ENCODE measurements around the gene MYO7B. TPM values are rescaled to one million over a fixed set of nuclear protein-coding genes. Genes with fewer than 3 reads are reported as not detected.

MYO7B gene
- total and polyA plus RNA-seq, 9 of the 15 experiments (the other 6 are each of a cell fraction or from before 2014, with no cell fraction given): 0.08 TPM; not detected in 8

DNA sequence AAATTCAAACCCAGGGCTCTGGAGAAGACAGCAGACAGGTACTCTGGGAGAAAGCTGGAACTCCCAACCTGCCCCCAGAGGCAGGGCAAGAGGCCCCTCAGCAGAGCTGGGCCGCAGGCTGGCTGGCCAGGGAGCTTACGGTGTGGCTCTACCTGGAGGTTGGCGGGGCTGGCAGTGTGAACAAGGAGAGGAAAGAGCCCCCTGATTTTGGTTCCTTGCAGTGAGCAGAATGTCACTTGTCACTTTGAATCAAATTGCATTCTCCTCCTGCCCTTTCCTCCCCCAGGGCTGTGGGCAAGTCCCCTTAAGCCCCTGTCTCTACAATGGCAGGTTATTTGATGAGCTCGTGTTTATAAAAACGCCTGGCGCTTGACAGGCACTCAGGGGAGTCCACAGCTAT is 32.6 kb downstream of the MYO7B start:
- peaks cover 7% of the 10 kb centered on the region; the same call in 1 of the 2 replicates for H4K20me1 ChIP-seq (replicated peaks; ENCODE audit: control insufficient read depth, insufficient read depth, low read length)
- 0 out of 5 replicates have a peak, but pooled peaks cover 0 to 3% of the 10 kb centered on the region in 2 experiments for H3K4me1 ChIP-seq (replicated peaks in 1 of 2; ENCODE audit: control insufficient read depth in 2 of 2, insufficient read depth in 2 of 2, low read length in 2 of 2)
- H3K79me2 ChIP-seq (ENCODE audit: control insufficient read depth, insufficient read depth, low read length): no peaks in the 10 kb centered on the region
- H3K27me3 ChIP-seq (ENCODE audit: control insufficient read depth in 2 of 2, insufficient read depth in 2 of 2, low read length in 2 of 2): peaks cover 53 to 90% of the 10 kb centered on the region in 2 experiments
- ChIA-PET POLR2A (interaction anchor here (0.6 to 1.5 kb wide), 3 partner anchors 11 to 64 kb away, joined by 3 to 4 read pairs (median 4); partner anchors contain the start of gene IWS1), CTCF (ENCODE audit: low intra/inter-chr PET ratio) (no interaction called here)
- ATAC-seq (no peak), DNase-seq (ENCODE audit: extremely low read depth in 1 of 4, low spot score in 3 of 4) (no peak), FAIRE-seq (no peak)
- H3K4me3 ChIP-seq: no peak overlapping the region
- H3K9me3 ChIP-seq (replicated peaks; ENCODE audit: control insufficient read depth, insufficient read depth, low read depth, low read length): no peaks in the 10 kb centered on the region
- no peaks in the 10 kb centered on the region for H3K36me3 ChIP-seq (ENCODE audit: control insufficient read depth, insufficient read depth, low read length)
- H3K27ac ChIP-seq (ENCODE audit: extremely low read depth, low read depth, low read length): no peak overlapping the region
- in situ Hi-C loops (cut with MboI): no loop called here
- H2AFZ ChIP-seq (ENCODE audit: low read depth, low read length): no peak overlapping the region
- no peaks in the 10 kb centered on the region for H3K9me1 ChIP-seq (ENCODE audit: control insufficient read depth, insufficient read depth, low read length)
- no peak for TF ChIP-seq MED1 (CRISPR knock-in tag; IDR thresholded peaks at IDR 0.05; ENCODE audit: borderline replicate concordance)
- no peak for TF ChIP-seq ZKSCAN1 (IDR thresholded peaks at IDR 0.05; ENCODE audit: low read depth, low read length)
- no peak for TF ChIP-seq ZNF445 (CRISPR knock-in tag; IDR thresholded peaks at IDR 0.05; ENCODE audit: low read depth)
- TF ChIP-seq, protein P1, sequence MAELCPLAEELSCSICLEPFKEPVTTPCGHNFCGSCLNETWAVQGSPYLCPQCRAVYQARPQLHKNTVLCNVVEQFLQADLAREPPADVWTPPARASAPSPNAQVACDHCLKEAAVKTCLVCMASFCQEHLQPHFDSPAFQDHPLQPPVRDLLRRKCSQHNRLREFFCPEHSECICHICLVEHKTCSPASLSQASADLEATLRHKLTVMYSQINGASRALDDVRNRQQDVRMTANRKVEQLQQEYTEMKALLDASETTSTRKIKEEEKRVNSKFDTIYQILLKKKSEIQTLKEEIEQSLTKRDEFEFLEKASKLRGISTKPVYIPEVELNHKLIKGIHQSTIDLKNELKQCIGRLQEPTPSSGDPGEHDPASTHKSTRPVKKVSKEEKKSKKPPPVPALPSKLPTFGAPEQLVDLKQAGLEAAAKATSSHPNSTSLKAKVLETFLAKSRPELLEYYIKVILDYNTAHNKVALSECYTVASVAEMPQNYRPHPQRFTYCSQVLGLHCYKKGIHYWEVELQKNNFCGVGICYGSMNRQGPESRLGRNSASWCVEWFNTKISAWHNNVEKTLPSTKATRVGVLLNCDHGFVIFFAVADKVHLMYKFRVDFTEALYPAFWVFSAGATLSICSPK (IDR thresholded peaks at IDR 0.05; ENCODE audit: borderline replicate concordance): no peak
- TF ChIP-seq, protein P2, sequence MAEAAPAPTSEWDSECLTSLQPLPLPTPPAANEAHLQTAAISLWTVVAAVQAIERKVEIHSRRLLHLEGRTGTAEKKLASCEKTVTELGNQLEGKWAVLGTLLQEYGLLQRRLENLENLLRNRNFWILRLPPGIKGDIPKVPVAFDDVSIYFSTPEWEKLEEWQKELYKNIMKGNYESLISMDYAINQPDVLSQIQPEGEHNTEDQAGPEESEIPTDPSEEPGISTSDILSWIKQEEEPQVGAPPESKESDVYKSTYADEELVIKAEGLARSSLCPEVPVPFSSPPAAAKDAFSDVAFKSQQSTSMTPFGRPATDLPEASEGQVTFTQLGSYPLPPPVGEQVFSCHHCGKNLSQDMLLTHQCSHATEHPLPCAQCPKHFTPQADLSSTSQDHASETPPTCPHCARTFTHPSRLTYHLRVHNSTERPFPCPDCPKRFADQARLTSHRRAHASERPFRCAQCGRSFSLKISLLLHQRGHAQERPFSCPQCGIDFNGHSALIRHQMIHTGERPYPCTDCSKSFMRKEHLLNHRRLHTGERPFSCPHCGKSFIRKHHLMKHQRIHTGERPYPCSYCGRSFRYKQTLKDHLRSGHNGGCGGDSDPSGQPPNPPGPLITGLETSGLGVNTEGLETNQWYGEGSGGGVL (CRISPR knock-in tag; IDR thresholded peaks at IDR 0.05): no peak
- TF ChIP-seq MTA3 (IDR thresholded peaks at IDR 0.05; ENCODE audit: borderline replicate concordance): no peak
- TF ChIP-seq, protein P3, sequence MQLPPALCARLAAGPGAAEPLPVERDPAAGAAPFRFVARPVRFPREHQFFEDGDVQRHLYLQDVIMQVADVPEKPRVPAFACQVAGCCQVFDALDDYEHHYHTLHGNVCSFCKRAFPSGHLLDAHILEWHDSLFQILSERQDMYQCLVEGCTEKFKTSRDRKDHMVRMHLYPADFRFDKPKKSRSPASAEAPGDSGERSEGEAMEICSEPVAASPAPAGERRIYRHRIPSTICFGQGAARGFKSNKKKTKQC (CRISPR knock-in tag; IDR thresholded peaks at IDR 0.05): no peak
- no peak for TF ChIP-seq EP400 (IDR thresholded peaks at IDR 0.05)
- no peak for TF ChIP-seq ZNF384 (IDR thresholded peaks at IDR 0.05; ENCODE audit: low read depth, low read length)
- TF ChIP-seq, protein P4, sequence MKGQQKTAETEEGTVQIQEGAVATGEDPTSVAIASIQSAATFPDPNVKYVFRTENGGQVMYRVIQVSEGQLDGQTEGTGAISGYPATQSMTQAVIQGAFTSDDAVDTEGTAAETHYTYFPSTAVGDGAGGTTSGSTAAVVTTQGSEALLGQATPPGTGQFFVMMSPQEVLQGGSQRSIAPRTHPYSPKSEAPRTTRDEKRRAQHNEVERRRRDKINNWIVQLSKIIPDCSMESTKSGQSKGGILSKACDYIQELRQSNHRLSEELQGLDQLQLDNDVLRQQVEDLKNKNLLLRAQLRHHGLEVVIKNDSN (CRISPR knock-in tag; IDR thresholded peaks at IDR 0.05): no peak
- TF ChIP-seq PHF8 (IDR thresholded peaks at IDR 0.05; ENCODE audit: borderline replicate concordance, low read length): no peak
- no peak for TF ChIP-seq POLR2G (IDR thresholded peaks at IDR 0.05; ENCODE audit: low read depth, low read length)
- TF ChIP-seq, protein P5, sequence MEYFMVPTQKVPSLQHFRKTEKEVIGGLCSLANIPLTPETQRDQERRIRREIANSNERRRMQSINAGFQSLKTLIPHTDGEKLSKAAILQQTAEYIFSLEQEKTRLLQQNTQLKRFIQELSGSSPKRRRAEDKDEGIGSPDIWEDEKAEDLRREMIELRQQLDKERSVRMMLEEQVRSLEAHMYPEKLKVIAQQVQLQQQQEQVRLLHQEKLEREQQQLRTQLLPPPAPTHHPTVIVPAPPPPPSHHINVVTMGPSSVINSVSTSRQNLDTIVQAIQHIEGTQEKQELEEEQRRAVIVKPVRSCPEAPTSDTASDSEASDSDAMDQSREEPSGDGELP (CRISPR knock-in tag; IDR thresholded peaks at IDR 0.05; ENCODE audit: borderline replicate concordance): no peak
- intact Hi-C loops (cut with micrococcal nuclease): no loop called here
- no peak overlapping the region for H3K4me2 ChIP-seq (ENCODE audit: insufficient read depth, low read length)
- no peak overlapping the region for H3K9ac ChIP-seq (ENCODE audit: insufficient read depth in 1 of 2, low read depth in 2 of 2, low read length in 2 of 2)
- BruUV-seq (replicated peaks): no TSS peak
- 16% methylated on average over 6 of the region's 6 CpGs for WGBS (ENCODE audit: insufficient coverage, low coverage, missing lambda C conversion rate)

Measured in K562 (cell line).